ENCODE data around the gene LSAMP.

DNA sequence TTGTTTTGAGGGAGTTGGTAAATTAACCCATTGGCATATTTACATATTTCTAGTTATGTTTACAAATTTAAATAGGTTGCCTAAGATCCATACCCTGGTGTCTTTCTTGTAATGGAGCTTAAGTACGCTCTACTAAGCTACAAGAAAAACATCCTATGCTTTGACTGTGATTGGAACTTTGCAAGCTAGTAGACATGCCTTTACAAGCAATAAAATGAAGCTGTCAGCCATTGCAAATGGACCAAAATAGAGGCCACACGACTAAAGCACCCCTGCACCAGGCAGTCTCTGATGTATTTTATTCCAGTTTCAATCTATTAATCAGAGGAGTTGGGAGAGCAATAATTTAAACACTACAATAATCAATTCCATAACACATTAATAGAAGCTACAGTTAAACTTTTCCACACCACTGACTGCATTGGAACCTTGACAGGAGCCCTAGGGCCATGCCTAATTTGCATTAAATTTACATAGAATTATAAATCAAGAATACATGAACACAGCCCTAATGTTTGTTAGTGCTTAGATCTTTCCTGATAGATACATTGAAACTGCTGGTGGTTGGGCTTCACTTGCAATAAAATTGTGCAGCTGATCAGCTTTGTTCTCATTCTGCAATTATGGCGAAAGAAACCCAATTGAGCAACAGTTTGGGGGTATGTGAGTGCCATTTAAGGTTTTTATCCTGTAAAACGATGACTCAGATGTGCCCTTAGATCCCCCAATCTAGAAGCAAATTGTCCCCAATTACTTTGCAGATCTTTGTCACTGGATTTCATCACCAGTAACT is 360.1 kb downstream of the LSAMP start:
- TF ChIP-seq, protein P1, sequence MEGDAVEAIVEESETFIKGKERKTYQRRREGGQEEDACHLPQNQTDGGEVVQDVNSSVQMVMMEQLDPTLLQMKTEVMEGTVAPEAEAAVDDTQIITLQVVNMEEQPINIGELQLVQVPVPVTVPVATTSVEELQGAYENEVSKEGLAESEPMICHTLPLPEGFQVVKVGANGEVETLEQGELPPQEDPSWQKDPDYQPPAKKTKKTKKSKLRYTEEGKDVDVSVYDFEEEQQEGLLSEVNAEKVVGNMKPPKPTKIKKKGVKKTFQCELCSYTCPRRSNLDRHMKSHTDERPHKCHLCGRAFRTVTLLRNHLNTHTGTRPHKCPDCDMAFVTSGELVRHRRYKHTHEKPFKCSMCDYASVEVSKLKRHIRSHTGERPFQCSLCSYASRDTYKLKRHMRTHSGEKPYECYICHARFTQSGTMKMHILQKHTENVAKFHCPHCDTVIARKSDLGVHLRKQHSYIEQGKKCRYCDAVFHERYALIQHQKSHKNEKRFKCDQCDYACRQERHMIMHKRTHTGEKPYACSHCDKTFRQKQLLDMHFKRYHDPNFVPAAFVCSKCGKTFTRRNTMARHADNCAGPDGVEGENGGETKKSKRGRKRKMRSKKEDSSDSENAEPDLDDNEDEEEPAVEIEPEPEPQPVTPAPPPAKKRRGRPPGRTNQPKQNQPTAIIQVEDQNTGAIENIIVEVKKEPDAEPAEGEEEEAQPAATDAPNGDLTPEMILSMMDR (IDR thresholded peaks at IDR 0.05; ENCODE audit: borderline replicate concordance, extremely low read depth, low read length, poor library complexity, severe bottlenecking) = no peak
- TF ChIP-seq EZH2 (IDR thresholded peaks at IDR 0.05; ENCODE audit: borderline replicate concordance, low read depth, low read length, severe bottlenecking) = no peak

Data from DND-41 (cell line).